ENCODE data around the gene FOS. TPM values are rescaled to one million over a fixed set of nuclear protein-coding genes. Genes with fewer than 3 reads are reported as not detected.

FOS gene
- total and polyA plus RNA-seq, 2 of the 8 experiments (the other 6 are each of a cell fraction or from before 2014, with no cell fraction given), result 50.2 to 51.8 TPM

DNA sequence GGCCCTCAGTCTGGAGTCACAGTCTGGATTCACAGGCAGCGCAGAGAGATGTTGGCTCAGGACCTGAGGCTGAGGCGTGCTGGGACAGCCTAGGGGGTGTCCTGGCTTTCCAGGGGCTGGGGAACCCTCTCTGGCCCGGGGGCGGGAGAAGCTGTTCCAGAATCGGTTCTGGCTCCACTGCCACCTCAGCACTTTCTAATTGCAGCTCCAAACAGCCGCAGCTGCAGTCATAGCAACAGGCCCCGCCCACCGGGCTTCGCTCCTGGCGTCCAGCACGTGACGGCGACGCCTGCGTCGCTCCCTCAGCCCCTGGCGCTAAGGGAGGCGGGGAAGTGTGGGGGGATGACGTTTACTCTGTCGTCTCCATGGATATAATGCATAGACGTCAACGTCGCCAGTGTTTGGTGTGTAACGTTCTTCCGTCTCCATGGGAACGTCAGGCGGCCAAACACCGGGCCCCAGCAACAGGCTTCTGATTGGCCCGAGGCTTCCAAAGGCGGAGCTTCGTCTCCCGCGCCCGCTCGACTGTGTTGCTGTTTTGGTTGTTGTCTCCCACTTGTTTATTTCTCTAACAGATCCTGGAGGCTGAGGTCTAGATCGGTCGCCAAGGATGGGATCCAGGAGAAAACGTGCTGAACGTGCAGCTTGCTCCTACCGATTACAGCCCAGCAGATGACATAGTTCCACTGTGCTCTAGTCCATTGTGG is 19.7 kb upstream of the FOS start (continued):
- TF ChIP-seq ATF2 (IDR thresholded peaks at IDR 0.05; ENCODE audit: low read length) (no peak), CHD1 (IDR thresholded peaks at IDR 0.05; ENCODE audit: low read depth, low read length) (no peak; the same call in 1 of the 2 replicates), SIN3A (conservative IDR thresholded peaks at IDR 0.05 in 1 of 2, IDR thresholded peaks at IDR 0.05 in 1 of 2; ENCODE audit: low read depth in 1 of 2, low read length in 2 of 2) (peak; percentile 54 to 66; a peak in 3 of 4 replicates), PHF8 (conservative IDR thresholded peaks at IDR 0.05; ENCODE audit: low read depth, low read length) (peak; percentile 73), EGR1 (IDR thresholded peaks at IDR 0.05; ENCODE audit: borderline replicate concordance, low read depth, low read length) (no peak), MAFK (IDR thresholded peaks at IDR 0.05; ENCODE audit: low read depth, low read length) (peak; percentile 92), RFX5 (IDR thresholded peaks at IDR 0.05; ENCODE audit: borderline replicate concordance, low read depth, low read length) (peak; percentile 93)
- TF ChIP-seq, protein P1, sequence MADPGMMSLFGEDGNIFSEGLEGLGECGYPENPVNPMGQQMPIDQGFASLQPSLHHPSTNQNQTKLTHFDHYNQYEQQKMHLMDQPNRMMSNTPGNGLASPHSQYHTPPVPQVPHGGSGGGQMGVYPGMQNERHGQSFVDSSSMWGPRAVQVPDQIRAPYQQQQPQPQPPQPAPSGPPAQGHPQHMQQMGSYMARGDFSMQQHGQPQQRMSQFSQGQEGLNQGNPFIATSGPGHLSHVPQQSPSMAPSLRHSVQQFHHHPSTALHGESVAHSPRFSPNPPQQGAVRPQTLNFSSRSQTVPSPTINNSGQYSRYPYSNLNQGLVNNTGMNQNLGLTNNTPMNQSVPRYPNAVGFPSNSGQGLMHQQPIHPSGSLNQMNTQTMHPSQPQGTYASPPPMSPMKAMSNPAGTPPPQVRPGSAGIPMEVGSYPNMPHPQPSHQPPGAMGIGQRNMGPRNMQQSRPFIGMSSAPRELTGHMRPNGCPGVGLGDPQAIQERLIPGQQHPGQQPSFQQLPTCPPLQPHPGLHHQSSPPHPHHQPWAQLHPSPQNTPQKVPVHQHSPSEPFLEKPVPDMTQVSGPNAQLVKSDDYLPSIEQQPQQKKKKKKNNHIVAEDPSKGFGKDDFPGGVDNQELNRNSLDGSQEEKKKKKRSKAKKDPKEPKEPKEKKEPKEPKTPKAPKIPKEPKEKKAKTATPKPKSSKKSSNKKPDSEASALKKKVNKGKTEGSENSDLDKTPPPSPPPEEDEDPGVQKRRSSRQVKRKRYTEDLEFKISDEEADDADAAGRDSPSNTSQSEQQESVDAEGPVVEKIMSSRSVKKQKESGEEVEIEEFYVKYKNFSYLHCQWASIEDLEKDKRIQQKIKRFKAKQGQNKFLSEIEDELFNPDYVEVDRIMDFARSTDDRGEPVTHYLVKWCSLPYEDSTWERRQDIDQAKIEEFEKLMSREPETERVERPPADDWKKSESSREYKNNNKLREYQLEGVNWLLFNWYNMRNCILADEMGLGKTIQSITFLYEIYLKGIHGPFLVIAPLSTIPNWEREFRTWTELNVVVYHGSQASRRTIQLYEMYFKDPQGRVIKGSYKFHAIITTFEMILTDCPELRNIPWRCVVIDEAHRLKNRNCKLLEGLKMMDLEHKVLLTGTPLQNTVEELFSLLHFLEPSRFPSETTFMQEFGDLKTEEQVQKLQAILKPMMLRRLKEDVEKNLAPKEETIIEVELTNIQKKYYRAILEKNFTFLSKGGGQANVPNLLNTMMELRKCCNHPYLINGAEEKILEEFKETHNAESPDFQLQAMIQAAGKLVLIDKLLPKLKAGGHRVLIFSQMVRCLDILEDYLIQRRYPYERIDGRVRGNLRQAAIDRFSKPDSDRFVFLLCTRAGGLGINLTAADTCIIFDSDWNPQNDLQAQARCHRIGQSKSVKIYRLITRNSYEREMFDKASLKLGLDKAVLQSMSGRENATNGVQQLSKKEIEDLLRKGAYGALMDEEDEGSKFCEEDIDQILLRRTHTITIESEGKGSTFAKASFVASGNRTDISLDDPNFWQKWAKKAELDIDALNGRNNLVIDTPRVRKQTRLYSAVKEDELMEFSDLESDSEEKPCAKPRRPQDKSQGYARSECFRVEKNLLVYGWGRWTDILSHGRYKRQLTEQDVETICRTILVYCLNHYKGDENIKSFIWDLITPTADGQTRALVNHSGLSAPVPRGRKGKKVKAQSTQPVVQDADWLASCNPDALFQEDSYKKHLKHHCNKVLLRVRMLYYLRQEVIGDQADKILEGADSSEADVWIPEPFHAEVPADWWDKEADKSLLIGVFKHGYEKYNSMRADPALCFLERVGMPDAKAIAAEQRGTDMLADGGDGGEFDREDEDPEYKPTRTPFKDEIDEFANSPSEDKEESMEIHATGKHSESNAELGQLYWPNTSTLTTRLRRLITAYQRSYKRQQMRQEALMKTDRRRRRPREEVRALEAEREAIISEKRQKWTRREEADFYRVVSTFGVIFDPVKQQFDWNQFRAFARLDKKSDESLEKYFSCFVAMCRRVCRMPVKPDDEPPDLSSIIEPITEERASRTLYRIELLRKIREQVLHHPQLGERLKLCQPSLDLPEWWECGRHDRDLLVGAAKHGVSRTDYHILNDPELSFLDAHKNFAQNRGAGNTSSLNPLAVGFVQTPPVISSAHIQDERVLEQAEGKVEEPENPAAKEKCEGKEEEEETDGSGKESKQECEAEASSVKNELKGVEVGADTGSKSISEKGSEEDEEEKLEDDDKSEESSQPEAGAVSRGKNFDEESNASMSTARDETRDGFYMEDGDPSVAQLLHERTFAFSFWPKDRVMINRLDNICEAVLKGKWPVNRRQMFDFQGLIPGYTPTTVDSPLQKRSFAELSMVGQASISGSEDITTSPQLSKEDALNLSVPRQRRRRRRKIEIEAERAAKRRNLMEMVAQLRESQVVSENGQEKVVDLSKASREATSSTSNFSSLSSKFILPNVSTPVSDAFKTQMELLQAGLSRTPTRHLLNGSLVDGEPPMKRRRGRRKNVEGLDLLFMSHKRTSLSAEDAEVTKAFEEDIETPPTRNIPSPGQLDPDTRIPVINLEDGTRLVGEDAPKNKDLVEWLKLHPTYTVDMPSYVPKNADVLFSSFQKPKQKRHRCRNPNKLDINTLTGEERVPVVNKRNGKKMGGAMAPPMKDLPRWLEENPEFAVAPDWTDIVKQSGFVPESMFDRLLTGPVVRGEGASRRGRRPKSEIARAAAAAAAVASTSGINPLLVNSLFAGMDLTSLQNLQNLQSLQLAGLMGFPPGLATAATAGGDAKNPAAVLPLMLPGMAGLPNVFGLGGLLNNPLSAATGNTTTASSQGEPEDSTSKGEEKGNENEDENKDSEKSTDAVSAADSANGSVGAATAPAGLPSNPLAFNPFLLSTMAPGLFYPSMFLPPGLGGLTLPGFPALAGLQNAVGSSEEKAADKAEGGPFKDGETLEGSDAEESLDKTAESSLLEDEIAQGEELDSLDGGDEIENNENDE (IDR thresholded peaks at IDR 0.05; ENCODE audit: insufficient replicate concordance, low read length), result no peak
